ENCODE results near the gene FGF9. TPM values are rescaled to one million over a fixed set of nuclear protein-coding genes. Genes with fewer than 3 reads are reported as not detected.

FGF9 gene
- not detected for polyA plus RNA-seq (2012; ENCODE audit: insufficient read depth, insufficient read length, low read depth)

GRCh38 chr13:21670883-21671619 lies at the start of gene FGF9:
TSS of gene FGF9 (plus strand) at chr13:21671073. CDS start at chr13:21671913, 840 bp downstream.
- H3K27me3 ChIP-seq: peaks cover 84% of the 10 kb centered on the region
- no peaks in the 10 kb centered on the region for H3K4me1 ChIP-seq
- no peaks in the 10 kb centered on the region; the same call in 1 of the 2 replicates for H3K9me3 ChIP-seq
- no peaks in the 10 kb centered on the region for H3K36me3 ChIP-seq
- TF ChIP-seq CTCF (IDR thresholded peaks at IDR 0.05; ENCODE audit: low read depth, low read length): no peak
- DNase-seq: peak; percentile 69
- H3K4me3 ChIP-seq (ENCODE audit: low read depth, low read length): peak within 1 kb of the TSS; percentile 46

- Histone ChIP-seq H3K4me3 (ENCODE audit: low read depth, low read length) (no peak overlapping the region), H3K27me3 (peaks cover 13% of the 10 kb centered on the region), H3K9me3 (no peaks in the 10 kb centered on the region), H3K36me3 (no peaks in the 10 kb centered on the region), H3K4me1 (no peaks in the 10 kb centered on the region)
- peak; percentile 31 for DNase-seq
- peak; percentile 66 for TF ChIP-seq CTCF (IDR thresholded peaks at IDR 0.05; ENCODE audit: low read depth, low read length)
These were observed 45.5 kb upstream of the FGF9 start for GRCh38 chr13:21625366-21625765.

GRCh38 chr13:21632196-21632595 lies 38.7 kb upstream of the FGF9 start:
- Histone ChIP-seq H3K4me1 (no peaks in the 10 kb centered on the region), H3K4me3 (ENCODE audit: low read depth, low read length) (no peak overlapping the region), H3K27me3 (peaks cover 8% of the 10 kb centered on the region), H3K9me3 (no peaks in the 10 kb centered on the region), H3K36me3 (no peaks in the 10 kb centered on the region)
- DNase-seq: no peak
- TF ChIP-seq CTCF (IDR thresholded peaks at IDR 0.05; ENCODE audit: low read depth, low read length): no peak

- Histone ChIP-seq H3K4me1 (no peaks in the 10 kb centered on the region), H3K4me3 (ENCODE audit: low read depth, low read length) (no peak overlapping the region), H3K27me3 (peaks cover 20% of the 10 kb centered on the region), H3K36me3 (no peaks in the 10 kb centered on the region), H3K9me3 (no peaks in the 10 kb centered on the region)
- DNase-seq: no peak
- TF ChIP-seq CTCF (IDR thresholded peaks at IDR 0.05; ENCODE audit: low read depth, low read length): no peak
These were observed 34.2 kb upstream of the FGF9 start for GRCh38 chr13:21636656-21637055.

GRCh38 chr13:21637296-21637695 lies 33.6 kb upstream of the FGF9 start:
- Histone ChIP-seq H3K36me3 (no peaks in the 10 kb centered on the region), H3K4me3 (ENCODE audit: low read depth, low read length) (no peak overlapping the region), H3K27me3 (peaks cover 20% of the 10 kb centered on the region), H3K9me3 (no peaks in the 10 kb centered on the region), H3K4me1 (no peaks in the 10 kb centered on the region)
- no peak for DNase-seq
- no peak for TF ChIP-seq CTCF (IDR thresholded peaks at IDR 0.05; ENCODE audit: low read depth, low read length)
